Measurements from ENCODE around the gene MB21D2. TPM values are rescaled to one million over a fixed set of nuclear protein-coding genes. Genes with fewer than 3 reads are reported as not detected.
"Not testable (repeated sequence)": the region's sequence is repeated elsewhere in the genome, so short reads cannot be mapped to it uniquely, and the experiment has no call there.

The MB21D2 gene
- total RNA-seq, 1 experiment from 2014 or later, result 2.8 TPM

- H3K4me3 ChIP-seq (replicated peaks in 1 of 2; ENCODE audit: low read depth in 1 of 2, low read length in 2 of 2), result peak overlapping the region in 1 of 2 experiments; percentile 23; a peak in 1 of 4 replicates
- H3K4me2 ChIP-seq (ENCODE audit: low read length), result peak overlapping the region; percentile 65
- no peaks in the 10 kb centered on the region; the same call in 1 of the 2 replicates for H4K20me1 ChIP-seq (ENCODE audit: insufficient read depth)
- H3K4me1 ChIP-seq (ENCODE audit: control insufficient read depth in 1 of 2, insufficient read depth in 2 of 2, low read length in 2 of 2), result peaks cover 24 to 32% of the 10 kb centered on the region in 2 experiments
- no peak for TF ChIP-seq EZH2phosphoT487 (IDR thresholded peaks at IDR 0.05; ENCODE audit: borderline replicate concordance)
- peak; percentile 73 for TF ChIP-seq EGR1 (IDR thresholded peaks at IDR 0.05; ENCODE audit: low read depth)
- TF ChIP-seq SP1 (IDR thresholded peaks at IDR 0.05; ENCODE audit: low read depth), result 0 out of 2 replicates have a peak, but pooled peaks have one; percentile 15
- H3K9me2 ChIP-seq (ENCODE audit: insufficient read depth), result no peaks in the 10 kb centered on the region
- intact Hi-C loops (cut with micrococcal nuclease), result no loop called here
- H3K9me3 ChIP-seq (ENCODE audit: control insufficient read depth in 1 of 2, insufficient read depth in 1 of 2, low read depth in 1 of 2, low read length in 2 of 2), result no peaks in the 10 kb centered on the region
- no peak overlapping the region for H2AFZ ChIP-seq (ENCODE audit: low read depth, low read length, poor library complexity, severe bottlenecking)
- DNase-seq (ENCODE audit: low read depth, low spot score) (no peak), ATAC-seq (peak; percentile 69)
- H3K27ac ChIP-seq (ENCODE audit: low read depth, low read length), result no peak overlapping the region
- no peaks in the 10 kb centered on the region for H3K79me2 ChIP-seq (ENCODE audit: insufficient read depth, low read length)
- peak overlapping the region; percentile 35; the same call in 1 of the 2 replicates for H3K9ac ChIP-seq (ENCODE audit: low read length)
- ChIA-PET POLR2A (interaction anchor here (0.6 kb wide), 1 partner anchor 72 kb away, joined by 3 read pairs; no protein-coding TSS in a partner anchor), CTCF (no interaction called here), RAD21 (ENCODE audit: low non-redundant PET in 1 of 2, low total read pairs in 2 of 2, uncharacterized antibody in 2 of 2, unreplicated experiment in 2 of 2) (no interaction called here)
- no TSS peak for BruUV-seq (replicated peaks)
- H3K36me3 ChIP-seq (ENCODE audit: control insufficient read depth in 1 of 2, insufficient read depth in 2 of 2, low read length in 2 of 2), result no peaks in the 10 kb centered on the region
- no peaks in the 10 kb centered on the region for H3K27me3 ChIP-seq (ENCODE audit: insufficient read depth, low read length)
These were observed 67.1 kb downstream of the MB21D2 start for GRCh38 chr3:192850451-192850981.

GRCh38 chr3:192849821-192850220, 67.8 kb downstream of the MB21D2 start:
- H3K4me1 ChIP-seq (ENCODE audit: control insufficient read depth in 1 of 2, insufficient read depth in 2 of 2, low read length in 2 of 2), result peaks cover 24 to 32% of the 10 kb centered on the region in 2 experiments
- BruUV-seq (replicated peaks); H3K79me2 ChIP-seq (ENCODE audit: insufficient read depth, low read length); H4K20me1 ChIP-seq (ENCODE audit: insufficient read depth); POLR2A ChIA-PET; DNase-seq (ENCODE audit: low read depth, low spot score); H3K27ac ChIP-seq (ENCODE audit: low read depth, low read length); RAD21 ChIA-PET (ENCODE audit: low non-redundant PET in 1 of 2, low total read pairs in 2 of 2, uncharacterized antibody in 2 of 2, unreplicated experiment in 2 of 2); H2AFZ ChIP-seq (ENCODE audit: low read depth, low read length, poor library complexity, severe bottlenecking); H3K9me2 ChIP-seq (ENCODE audit: insufficient read depth); H3K9me3 ChIP-seq (ENCODE audit: control insufficient read depth in 1 of 2, insufficient read depth in 1 of 2, low read depth in 1 of 2, low read length in 2 of 2); H3K9ac ChIP-seq (ENCODE audit: low read length); H3K4me3 ChIP-seq (replicated peaks in 1 of 2; ENCODE audit: low read depth in 1 of 2, low read length in 2 of 2); H3K27me3 ChIP-seq (ENCODE audit: insufficient read depth, low read length); H3K36me3 ChIP-seq (ENCODE audit: control insufficient read depth in 1 of 2, insufficient read depth in 2 of 2, low read length in 2 of 2); CTCF ChIA-PET; intact Hi-C loops (cut with micrococcal nuclease); ATAC-seq; H3K4me2 ChIP-seq (ENCODE audit: low read length): not testable (repeated sequence)

All from HCT116 (cell line).